Keratinocyte (primary cell): Measurements from ENCODE around the gene IVNS1ABP.
"Not testable (repeated sequence)": the region's sequence is repeated elsewhere in the genome, so short reads cannot be mapped to it uniquely, and the experiment has no call there.

ENCODE experiments used
- CTCF ChIP-seq, 3 experiments: IDR thresholded peaks in 1 of 3; conservative IDR thresholded peaks in 1 of 3; optimal IDR thresholded peaks in 1 of 3; 2 replicates in 2 of 3; 3 replicates in 1 of 3; pipeline versions ENCODE3 to v1.5.1; 2011; ENCODE audit warnings: low read length in 3 of 3, mild to moderate bottlenecking in 3 of 3, moderate library complexity in 2 of 3, control low read depth in 1 of 3, inconsistent platforms in 1 of 3; ENCODE audit not compliant: insufficient read depth in 2 of 3; ENCODE audit errors: extremely low read depth in 1 of 3
- EZH2 ChIP-seq: IDR thresholded peaks from one replicate; pipeline ENCODE4 v1.6.1; 2012; ENCODE audit warnings: inconsistent platforms, mild to moderate bottlenecking, low read length, moderate library complexity

- TF ChIP-seq CTCF (optimal IDR thresholded peaks at IDR 0.05 in 1 of 3, IDR thresholded peaks at IDR 0.05 in 1 of 3, conservative IDR thresholded peaks at IDR 0.05 in 1 of 3; ENCODE audit: extremely low read depth in 1 of 3, insufficient read depth in 2 of 3, low read length in 3 of 3); EZH2: not testable (repeated sequence)
Measured at GRCh38 chr1:185251928-185252327, 65.1 kb downstream of the IVNS1ABP start.
